HPDE6-E6E7 (cell line): Measurements from ENCODE around the gene ADAR.
A peak's percentile ranks its signal among the peaks of the same experiment; 100 is the strongest.

Experiments
- DNase-seq: peaks from one replicate; pipeline ENCODE4 v3.0.0; 2011; ENCODE audit warnings: missing footprints; ENCODE audit errors: extremely low spot score

The ADAR gene

DNA sequence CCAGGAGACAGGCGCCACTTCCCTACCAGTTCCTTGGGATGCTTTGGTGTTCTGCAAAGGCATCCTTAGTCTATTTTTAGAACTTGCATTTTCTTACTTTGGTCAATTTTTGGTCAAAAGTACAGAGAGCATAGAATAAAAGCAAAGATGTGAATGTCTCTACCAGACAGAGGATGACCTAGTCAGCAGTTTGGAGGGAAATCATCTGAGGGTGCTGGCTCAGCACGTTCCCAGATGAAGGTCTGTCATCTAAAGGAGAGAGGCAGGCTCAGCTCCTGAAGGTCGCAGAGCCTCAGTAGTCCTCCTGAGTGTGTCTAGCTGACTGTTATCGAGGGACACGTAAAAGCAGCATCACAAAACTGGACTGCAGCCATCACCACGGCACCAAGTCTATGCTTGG lies 25.1 kb downstream of the ADAR start:
- no peak for DNase-seq

DNA sequence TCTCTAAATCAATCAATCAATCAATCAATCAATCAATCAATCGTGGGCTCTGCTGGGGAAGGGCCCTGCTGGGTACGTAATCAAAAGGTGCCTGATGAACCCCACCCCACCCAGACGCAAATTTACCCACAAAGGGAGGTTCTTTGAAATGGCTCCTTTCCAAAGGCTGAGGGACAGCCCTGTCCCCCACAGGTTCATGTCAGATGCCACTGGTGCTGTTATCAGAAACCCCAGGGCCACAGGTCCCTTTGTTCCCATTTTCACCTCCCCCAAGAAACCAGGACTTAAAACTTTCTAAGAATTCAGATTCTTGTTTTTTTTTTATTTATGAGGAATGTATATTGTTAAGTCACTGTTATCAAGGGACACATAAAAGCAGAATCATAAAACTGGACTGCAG lies 26.2 kb downstream of the ADAR start:
- DNase-seq: no peak

DNA sequence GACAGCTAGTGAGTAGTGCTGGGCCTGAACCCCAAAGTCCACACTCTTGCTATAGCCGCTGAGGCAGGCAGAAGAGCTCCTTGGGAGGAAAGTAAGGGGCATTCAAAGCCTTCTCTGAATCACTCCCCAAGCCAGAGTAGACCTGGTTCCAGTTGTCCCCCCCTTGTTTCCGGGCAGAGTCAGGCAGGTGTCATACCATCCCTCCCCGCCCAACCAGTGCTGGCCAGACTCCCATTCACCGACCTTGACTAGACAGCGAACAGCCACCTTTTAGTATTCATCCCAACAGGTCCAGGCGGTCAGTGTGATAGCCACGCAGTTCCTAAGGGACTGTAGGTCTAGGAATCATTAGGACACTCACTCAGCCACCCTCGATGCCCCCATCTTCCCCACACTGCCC lies 28.6 kb downstream of the ADAR start:
- no peak for DNase-seq

DNA sequence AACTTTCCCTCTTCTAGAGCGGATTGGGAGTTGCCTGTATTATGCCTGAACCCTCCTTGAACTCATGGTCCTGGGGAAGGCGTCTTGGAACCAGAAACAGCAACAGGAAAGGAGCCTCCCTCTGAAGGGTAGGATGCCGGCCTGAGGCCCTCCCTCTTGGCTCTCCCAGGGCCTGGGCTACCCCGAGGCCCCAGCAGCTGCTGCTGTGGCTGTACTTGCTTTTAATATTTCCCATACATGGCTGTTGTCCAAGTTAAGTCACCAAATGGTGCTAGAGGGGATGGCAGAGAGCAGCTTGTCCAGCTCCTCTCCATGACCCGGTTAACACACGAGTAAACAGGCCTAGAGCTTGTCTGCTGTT lies 29.9 kb downstream of the ADAR start:
- no peak for DNase-seq

DNA sequence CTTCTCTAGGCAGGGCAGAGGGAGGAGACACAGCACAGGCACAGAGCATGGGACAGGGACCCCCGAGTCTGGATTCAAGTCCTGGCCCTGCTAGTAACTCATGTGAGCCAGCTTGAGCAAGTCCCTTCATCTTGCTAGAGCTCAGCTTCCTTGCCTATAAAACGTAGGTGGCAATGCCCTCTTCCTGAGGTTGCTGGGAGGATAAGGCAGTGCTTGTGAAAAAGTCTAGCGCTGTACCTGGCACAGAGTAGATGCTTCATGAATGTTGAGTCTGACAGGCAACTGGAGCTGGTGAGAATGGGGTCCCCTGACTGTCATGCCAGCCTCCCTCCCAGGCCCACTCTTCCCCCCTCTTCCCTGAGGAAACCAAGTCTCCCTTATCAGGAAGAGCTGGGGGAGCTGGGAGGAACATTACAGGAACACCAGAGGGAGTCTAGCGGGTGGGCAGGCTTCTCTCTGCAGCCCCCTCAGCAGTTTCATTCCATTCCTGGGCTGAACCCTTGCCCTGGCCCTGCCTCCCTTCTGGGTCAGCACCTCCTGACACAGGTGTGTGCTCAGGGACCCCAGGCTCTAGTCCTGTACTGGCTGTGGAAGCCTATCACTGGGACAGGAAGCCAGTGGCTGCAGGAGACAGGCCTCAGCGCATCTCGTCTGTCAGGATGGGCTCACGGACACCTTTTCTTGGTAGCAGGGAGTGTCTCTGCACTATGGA lies 30.5 kb downstream of the ADAR start:
- DNase-seq: no peak

GRCh38 chr1:154575951-154576566 lies 31.9 kb downstream of the ADAR start:
- no peak for DNase-seq

DNA sequence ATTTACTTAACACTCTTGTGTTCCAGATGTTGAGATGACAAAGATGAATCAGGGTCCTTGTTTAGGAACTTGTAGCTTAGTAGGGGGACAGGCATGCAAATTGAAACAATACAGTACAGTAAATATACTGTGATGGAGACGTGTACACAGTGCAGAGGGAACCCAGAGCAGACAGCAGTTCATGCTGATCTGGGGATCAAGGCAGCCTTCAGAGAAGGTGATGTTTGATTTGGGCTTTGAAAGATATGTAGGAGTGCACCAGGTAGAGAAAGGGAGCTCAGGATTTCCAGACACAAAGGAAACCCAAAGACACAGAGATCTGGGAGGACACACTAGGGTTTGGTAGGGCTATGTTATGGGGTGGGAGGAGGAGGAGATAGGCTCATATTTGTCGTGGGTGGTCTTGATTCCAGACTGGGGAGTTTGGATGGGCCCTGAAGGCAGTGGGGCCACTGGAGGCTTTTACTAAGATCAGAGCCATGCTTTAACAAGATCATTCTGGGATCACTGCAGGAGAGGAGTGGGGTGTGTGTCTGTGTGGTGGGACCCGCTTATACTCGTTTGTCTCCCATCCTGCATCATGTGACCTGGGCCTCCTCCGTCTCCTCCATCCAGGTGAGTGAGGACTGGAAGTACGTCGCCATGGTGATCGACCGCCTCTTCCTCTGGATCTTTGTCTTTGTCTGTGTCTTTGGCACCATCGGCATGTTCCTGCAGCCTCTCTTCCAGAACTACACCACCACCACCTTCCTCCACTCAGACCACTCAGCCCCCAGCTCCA lies 32.6 kb downstream of the ADAR start:
- no peak for DNase-seq

GRCh38 chr1:154574716-154575115 lies 33.3 kb downstream of the ADAR start:
- no peak for DNase-seq

DNA sequence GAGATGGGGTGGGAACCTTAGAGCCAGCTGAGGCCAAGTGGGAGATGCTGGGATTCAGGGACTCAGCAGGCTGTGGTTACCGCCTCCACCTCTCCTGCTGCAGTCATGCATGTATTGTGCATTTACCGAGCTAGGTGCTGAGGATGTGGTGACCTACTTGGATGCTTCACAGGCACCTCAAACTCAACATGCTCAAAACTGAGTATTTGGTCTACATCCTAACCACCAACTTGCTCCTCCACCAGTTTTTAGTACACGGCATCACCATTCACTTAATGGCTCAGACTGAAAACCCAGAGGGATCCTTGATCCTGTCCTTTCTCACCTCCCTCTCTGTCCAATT lies 34.8 kb downstream of the ADAR start:
- DNase-seq: no peak

DNA sequence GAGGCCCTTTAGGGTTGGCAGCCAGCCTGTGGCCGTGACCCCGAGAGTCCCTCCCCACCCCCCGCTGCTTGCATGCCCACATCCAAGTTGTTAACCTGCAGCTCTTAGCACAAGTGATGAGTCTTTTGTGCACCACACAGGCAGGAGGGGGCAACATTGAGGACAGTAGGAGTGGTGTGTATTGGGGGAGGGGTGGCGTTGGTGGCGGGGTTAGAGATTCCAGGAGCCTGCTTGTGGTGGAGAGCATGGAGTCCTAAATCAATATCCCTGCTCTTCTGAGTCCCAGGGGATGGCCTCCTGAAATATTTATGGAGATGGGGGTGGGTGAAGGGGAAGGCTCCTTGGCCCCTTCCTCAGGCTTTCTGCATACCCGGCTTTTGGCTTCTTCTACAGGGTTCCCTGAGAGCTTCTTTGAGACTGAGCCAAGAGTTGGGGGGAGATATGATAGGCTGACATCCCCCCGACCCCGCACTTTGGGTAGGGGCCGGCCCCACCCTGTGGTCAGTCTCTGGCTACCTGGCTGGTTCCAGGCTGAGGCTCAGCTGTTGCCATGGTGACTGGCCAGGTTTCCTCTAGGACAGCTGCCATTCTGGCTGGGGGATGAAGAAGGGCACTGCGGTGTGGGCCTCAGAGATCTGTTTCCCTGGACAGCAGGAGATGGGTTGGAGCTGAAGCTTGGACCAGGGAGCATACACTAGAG lies 35.4 kb downstream of the ADAR start:
- no peak for DNase-seq

- DNase-seq: no peak
Observed at GRCh38 chr1:154571964-154572288, 36.1 kb downstream of the ADAR start.

DNA sequence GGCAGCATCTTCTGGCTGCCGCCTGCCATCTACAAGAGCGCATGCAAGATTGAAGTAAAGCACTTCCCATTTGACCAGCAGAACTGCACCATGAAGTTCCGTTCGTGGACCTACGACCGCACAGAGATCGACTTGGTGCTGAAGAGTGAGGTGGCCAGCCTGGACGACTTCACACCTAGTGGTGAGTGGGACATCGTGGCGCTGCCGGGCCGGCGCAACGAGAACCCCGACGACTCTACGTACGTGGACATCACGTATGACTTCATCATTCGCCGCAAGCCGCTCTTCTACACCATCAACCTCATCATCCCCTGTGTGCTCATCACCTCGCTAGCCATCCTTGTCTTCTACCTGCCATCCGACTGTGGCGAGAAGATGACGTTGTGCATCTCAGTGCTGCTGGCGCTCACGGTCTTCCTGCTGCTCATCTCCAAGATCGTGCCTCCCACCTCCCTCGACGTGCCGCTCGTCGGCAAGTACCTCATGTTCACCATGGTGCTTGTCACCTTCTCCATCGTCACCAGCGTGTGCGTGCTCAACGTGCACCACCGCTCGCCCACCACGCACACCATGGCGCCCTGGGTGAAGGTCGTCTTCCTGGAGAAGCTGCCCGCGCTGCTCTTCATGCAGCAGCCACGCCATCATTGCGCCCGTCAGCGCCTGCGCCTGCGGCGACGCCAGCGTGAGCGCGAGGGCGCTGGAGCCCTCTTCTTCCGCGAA lies 36.6 kb downstream of the ADAR start:
- DNase-seq: no peak

DNA sequence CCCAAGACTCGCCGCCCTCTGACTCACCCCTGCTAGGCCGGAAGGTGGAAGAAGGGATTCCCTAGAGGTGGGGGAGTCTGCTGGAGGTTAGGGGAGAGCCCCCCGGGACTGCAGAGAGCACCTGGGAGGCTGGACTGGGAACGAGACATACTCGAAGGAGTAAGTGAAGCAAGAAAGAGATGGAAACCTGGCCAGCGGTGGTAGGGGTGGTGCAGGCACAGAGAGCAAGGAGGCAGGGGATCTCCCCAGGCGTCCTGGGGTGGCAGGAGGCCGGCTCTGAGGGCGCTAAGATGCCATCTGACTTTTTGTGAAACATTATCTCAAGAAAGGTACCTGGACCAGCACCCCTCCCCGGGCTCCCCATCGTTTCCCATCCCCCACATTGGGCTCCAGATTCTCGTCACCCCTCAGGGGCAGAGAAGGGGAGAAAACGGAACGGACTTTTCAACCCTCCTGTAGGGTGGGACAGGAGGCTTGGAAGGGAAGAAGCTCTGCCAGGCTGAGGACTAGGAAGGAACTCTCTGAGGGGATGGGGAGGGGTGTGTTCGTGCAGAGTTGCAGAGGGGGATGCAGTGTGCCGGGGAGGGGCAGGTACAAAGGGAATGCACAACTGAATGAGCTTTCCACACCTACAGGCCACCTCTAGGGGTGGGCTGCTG lies 39.7 kb downstream of the ADAR start:
- DNase-seq: no peak

DNA sequence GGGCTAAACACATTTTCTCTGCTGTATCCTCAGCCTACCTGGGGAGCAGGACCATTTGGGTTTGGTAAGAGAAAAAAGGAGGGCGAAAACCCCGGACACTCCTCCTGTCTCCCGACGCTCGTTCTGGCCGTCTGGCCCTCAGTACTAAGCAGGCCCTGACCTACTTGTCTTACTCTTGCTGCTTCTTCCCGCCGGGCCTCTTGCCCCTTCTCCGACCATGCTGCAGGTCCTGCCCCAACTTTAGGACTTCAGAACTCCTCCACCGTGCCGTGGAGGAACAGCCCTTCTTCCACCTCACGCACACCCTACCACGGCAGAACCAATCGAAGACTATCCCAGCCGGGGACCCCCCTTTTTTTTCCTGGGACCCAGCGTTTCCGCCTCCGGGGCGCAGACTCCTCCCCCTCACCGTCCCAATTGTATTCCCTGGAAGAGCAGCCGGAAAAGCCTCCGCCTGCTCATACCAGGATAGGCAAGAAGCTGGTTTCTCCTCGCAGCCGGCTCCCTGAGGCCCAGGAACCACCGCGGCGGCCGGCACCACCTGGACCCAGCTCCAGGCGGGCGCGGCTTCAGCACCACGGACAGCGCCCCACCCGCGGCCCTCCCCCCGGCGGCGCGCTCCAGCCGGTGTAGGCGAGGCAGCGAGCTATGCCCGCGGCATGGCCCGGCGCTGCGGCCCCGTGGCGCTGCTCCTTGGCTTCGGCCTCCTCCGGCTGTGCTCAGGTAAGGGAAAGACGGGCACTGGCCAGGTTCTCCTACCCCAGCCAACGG lies 40.4 kb downstream of the ADAR start, which contains the start of gene CHRNB2:
Gene CHRNB2, plus strand, starts transcription at position 393 of the 771 bp plus-strand sequence. Its CDS starts 267 bp downstream, at position 660.
- peak; percentile 76 for DNase-seq

GRCh38 chr1:154565876-154566275 lies 42.1 kb downstream of the ADAR start:
- no peak for DNase-seq

- DNase-seq: peak; percentile 69
Observed at GRCh38 chr1:154559466-154560044, 48.4 kb downstream of the ADAR start.

DNA sequence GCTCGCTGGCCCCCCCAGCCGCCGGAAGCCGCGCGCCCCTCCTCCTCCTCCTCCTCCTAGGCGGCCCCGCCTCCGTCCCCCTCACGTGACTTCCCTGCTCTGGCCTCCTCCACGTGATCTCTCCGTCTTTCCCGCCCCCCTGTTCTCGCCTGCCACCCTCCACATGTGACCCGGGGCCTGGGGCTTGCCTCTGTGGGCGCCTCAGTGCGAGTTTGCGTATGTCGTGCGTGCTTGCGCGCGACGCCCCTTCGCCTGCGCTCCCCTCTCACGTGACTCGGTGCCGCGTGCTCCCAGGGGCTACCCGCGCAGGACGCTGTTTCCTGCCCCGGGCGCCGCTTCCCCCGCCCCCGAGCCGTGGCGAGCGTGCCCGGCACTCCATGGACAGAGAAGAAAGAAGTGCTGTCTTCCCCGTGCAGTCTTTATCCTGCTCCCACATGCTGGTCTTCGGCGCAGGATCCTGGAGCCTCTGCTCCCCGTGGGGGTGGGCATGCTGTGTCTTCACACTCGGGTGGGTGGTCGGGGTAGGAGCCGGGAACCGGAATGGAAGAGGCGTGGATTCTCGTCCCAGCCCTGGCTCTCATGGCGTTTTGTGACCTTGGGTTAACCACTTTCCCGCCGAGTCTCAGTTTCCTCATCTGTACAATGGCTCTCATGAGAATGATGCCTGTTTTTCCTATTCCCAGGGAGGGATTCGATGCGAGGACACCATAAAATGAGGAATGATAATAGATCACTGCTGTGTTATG lies 49.1 kb downstream of the ADAR start:
- DNase-seq: peak; percentile 93

DNA sequence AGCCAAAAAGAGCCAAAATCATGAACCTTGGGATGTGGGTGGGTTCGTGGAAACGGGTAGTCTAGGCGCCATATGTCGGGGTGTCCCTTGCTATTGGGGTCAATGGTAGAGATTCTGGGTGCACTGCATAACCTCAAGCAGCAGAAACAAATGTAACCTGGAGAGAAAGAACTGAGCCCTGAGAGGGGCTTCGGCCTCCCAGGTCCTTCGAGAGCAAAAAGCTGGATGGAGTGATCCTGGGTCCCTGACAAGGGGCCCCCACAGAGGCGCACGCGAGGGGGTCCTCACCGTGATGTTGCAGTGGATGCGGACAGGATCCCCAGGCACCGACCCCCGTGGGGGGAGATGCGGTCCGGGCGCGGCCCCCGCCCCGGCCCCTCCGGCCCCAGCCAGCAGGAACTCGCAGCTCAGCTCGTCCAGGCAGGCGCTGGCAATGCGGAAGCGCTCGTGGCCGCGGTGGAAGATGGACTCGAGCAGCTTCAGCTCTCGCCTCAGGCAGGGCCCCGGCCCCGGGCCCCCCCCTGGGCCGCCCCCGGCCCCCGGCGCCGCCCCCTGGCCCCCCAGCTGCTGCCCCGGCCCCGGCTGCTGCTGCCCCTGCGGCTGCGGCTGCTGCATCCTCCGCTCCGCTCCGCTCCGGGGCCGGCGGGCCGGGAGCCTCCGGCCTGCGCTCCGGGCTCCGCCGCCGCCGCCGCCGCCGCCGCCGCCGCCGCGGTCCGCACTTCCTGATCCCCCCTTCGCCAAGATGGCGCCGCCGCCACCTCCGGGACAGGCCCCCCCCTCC lies 49.9 kb downstream of the ADAR start, which contains the start of gene UBE2Q1:
Gene UBE2Q1, minus strand, starts transcription at position 724 of the 781 bp plus-strand sequence. Its CDS starts 109 bp downstream, at position 615.
- no peak for DNase-seq
